T-helper 2 cell treated with Interferon-gamma antibody and Interleukin-4, amounts not matched to agents 100 ng/mL and 5 ng/mL, for 36 hours (primary cell): ENCODE data around the gene FNDC3B. TPM values are rescaled to one million over a fixed set of nuclear protein-coding genes. Genes with fewer than 3 reads are reported as not detected.

Source experiments
- intact Hi-C: fragments of 100-400 bp; cut with micrococcal nuclease; formaldehyde crosslinking; loops from one replicate; pipeline ENCODE4 v1.15.1; 2023
- total RNA-seq: library from RNA; stranded (reverse); gene quantifications from 2 replicates; pipeline ENCODE4 v1.2.3, GENCODE V29; 2022

FNDC3B gene
- total RNA-seq, 1 donor from 2014 or later, result 16.6 TPM

- intact Hi-C loops, result no loop called here
Observed at GRCh38 chr3:172203522-172204258, 164.3 kb downstream of the FNDC3B start.

GRCh38 chr3:172204716-172205115 lies 165.3 kb downstream of the FNDC3B start:
- intact Hi-C loops, result no loop called here

- intact Hi-C loops, result no loop called here
Observed at GRCh38 chr3:172208586-172209332, 169.4 kb downstream of the FNDC3B start.

- intact Hi-C loops, result no loop called here
Observed at GRCh38 chr3:172209333-172210321, 170.2 kb downstream of the FNDC3B start.

DNA sequence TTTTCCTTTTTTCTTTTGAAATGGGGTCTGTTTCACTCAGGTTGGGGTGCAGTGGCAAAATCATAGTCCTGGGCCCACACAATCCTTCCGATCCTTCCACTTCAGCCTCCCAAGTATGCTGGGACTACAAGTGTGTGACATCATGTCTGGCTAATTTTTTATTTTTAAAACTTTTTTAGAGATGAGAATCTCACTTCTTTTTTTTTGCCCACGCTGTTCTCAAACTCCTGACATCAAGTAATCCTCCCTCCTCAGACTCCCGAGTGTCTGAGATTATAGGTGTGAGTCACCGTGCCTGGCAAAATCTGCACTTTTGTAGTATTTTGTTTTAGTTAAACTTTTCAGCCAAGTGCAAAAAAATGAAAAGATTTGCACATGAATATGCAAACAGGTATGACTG lies 171.0 kb downstream of the FNDC3B start:
- intact Hi-C loops, result no loop called here

GRCh38 chr3:172211123-172211522 lies 171.7 kb downstream of the FNDC3B start:
- intact Hi-C loops, result no loop called here

DNA sequence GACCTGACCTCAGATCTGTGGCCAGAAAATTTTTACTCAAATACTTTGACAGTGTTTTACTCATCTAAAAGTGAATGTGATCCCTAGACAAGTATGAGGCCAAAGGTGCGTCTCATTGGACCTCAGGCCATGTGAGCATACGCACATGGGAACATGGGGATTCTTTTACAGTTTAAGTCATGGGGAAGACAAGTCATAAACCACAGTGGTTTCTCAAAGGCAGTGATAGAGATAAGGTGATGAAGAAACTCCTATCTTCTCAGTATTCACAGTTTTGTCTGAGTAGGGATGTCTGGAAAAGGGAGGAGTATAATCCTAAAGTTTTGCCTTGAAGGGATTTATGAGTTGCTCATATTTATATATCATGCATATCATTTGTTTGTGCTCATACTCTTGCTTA lies 173.8 kb downstream of the FNDC3B start:
- intact Hi-C loops, result no loop called here

DNA sequence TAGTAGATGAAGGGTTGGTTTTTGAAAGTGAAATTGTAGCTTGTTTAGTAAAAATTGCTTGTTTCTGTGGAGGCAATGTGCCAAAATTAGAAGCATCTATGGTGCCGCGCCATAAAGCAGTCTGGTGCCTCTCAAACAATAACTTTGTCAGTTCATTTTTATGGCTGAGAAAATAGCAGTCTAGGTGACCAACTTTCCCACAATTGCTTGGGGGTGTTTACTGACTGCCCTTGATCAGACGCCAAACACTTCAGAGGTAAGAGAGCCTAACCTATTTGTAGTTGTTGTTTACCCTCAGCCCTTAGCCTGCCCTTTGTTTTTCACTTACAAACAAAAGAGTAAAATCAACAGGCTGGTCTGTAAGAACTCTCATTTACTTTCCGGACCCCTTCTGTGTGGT lies 174.5 kb downstream of the FNDC3B start:
- intact Hi-C loops, result no loop called here

GRCh38 chr3:172216267-172216666 lies 176.9 kb downstream of the FNDC3B start:
- intact Hi-C loops, result no loop called here

DNA sequence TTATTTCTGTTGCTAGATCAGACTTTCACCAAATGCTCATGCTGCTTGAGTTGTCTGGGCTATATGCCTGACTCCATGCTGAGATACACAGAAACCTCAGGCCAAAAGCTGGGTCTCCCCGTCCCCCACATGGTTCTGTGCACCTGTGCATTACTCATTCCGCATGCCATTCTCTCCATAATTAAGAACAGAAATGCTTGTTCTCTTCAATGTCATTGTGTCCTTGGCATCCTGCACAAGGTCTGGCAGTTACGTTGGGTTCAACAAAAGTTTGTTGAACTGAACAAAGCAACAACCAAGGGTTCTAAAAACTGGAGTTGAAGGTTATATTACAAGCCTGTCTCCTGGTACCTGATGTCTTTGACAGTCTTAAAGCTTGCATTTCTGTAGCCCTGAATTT lies 177.5 kb downstream of the FNDC3B start:
- intact Hi-C loops, result no loop called here

- intact Hi-C loops, result no loop called here
Observed at GRCh38 chr3:172217877-172218276, 178.5 kb downstream of the FNDC3B start.

GRCh38 chr3:172218350-172219323 lies 179.3 kb downstream of the FNDC3B start:
- intact Hi-C loops, result no loop called here

- intact Hi-C loops, result no loop called here
Observed at GRCh38 chr3:172219750-172220149, 180.4 kb downstream of the FNDC3B start.

GRCh38 chr3:172221547-172221946 lies 182.2 kb downstream of the FNDC3B start:
- intact Hi-C loops, result no loop called here

DNA sequence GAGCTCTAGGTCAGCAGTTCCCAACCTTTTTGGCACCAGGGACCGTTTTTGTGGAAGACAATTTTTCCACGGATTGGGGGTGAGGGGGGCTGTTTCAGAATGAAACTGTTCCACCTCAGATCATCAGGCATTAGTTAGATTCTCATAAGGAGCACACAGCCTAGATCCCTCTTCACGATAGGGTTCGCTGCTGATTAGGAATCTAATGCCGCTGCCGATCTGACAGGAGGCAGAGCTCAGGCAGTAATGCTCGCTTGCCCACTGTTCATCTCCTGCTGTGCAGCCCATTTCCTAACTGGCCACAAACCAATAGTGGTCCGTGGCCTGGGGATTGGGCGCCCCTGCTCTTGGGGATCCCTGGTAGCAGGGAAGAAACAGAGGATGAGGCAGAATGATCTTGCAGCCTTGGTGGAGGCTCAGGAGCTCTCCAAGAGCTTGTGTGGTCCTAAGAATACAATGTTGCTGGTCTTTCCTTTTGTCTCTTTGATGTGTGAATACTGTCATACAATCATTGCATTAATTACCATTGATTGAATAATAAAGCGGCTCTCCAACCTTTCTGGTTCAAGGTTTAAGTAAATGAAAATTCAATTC lies 183.2 kb downstream of the FNDC3B start:
- intact Hi-C loops, result no loop called here

- intact Hi-C loops, result no loop called here
Observed at GRCh38 chr3:172223870-172224269, 184.5 kb downstream of the FNDC3B start.

DNA sequence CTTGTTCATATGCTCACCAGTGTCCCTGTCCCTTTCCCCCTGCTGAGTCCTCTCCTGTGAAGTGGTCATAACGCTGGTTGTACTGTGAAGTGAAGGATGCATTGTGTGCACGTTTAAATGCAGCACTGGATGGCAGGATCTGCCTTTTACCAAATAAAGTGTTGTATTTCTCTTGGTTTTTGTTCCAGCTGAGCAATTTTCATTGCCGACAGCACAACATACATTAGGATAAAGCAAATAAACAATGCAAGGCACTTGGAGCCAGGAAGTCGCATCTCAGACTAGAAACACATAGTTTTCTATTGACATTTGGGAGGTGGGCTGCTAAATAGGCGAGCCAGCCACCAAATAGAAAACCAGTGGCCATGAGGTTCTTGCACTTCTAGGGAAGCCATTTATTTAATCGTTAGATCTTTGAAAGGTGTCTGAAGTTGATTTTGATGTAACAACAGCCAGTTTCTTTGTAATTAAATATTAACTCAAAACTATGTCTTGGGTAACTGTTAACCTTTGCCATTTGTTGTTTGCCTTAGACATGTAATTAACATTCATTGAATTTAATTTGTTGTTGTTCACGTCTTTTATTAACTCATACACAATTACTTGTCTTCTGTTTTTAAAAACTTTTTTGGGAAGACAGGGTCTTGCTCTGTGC lies 185.3 kb downstream of the FNDC3B start:
- intact Hi-C loops, result no loop called here

DNA sequence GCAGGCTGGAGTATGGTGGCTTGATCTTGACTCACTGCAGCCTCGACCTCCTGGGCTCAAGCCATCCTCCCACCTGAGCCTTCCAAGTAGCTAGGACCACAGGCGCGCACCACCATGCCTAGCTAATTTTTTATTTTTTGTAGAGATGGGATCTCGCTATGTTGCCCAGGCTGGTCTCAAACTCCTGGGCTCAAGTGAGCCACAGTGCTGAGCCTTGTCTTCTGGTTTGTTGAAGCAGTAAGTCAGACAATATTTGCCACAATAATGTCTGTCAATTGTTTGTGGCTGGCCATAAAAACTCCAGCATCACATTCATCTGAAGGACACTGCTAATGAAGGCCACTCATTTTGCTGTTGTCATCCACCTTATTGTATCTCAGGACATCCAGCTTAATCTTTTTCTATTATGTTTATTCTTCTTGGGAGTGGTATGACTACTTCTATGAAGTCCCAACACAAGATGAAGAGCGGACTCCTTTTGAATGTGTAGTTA lies 185.9 kb downstream of the FNDC3B start:
- intact Hi-C loops, result no loop called here

GRCh38 chr3:172226831-172227230 lies 187.5 kb downstream of the FNDC3B start:
- intact Hi-C loops, result no loop called here
